B cell (primary cell): ENCODE measurements around the gene GRM8. TPM values are rescaled to one million over a fixed set of nuclear protein-coding genes. Genes with fewer than 3 reads are reported as not detected.

Source experiments
- ATAC-seq: fragments of 200-7000 bp; cut with Tn5 transposase; one replicate; pipeline ENCODE4 v1.10.0; 2021; ENCODE audit warnings: low read depth, mild to moderate bottlenecking, moderate number of reproducible peaks, moderate library complexity
- CTCF ChIA-PET: fragments of 350-600 bp; sonication (Branson Sonifier 250); formaldehyde crosslinking; loops from one replicate; lab custom pipeline; 2021; ENCODE audit warnings: antibody characterized with exemption, inconsistent platforms; lab: Charles Lee
- POLR2A ChIA-PET: fragments of 350-600 bp; sonication (Branson Sonifier 250); formaldehyde crosslinking; loops from one replicate; lab custom pipeline; 2021; ENCODE audit warnings: antibody characterized with exemption; lab: Charles Lee
- DNase-seq: peaks from one replicate; pipeline ENCODE4 v3.0.0; 2013
- H2AFZ ChIP-seq: 2 replicates; pipeline ENCODE4 v1.6.1; 2012; ENCODE audit warnings: mild to moderate bottlenecking, low read depth, low read length; ENCODE audit not compliant: insufficient read depth, poor library complexity, severe bottlenecking
- H3K27ac ChIP-seq, 2 donors: 1 replicate in 1 of 2; 2 replicates in 1 of 2; pipeline ENCODE4 v1.5.1; 2012 to 2013; ENCODE audit warnings: low read length in 2 of 2, mild to moderate bottlenecking in 2 of 2, moderate library complexity in 1 of 2
- H3K27me3 ChIP-seq, 4 experiments: fragments of 200-600 bp in 1 of 4; sonication (generic) in 1 of 4; replicated peaks in 1 of 4; 1 replicate in 2 of 4; 2 replicates in 2 of 4; pipeline versions ENCODE4 v1.6.1 to v1.7.0; 2013 to 2016; ENCODE audit warnings: low read length in 3 of 4, mild to moderate bottlenecking in 2 of 4, mixed read lengths in 1 of 4, moderate library complexity in 1 of 4; ENCODE audit not compliant: insufficient read depth in 4 of 4, control insufficient read depth in 3 of 4; ENCODE audit errors: control extremely low read depth in 1 of 4
- H3K36me3 ChIP-seq, 2 experiments: replicated peaks in 1 of 2; 1 replicate in 1 of 2; 2 replicates in 1 of 2; pipeline versions ENCODE4 v1.6.1 to v1.7.1; 2013; ENCODE audit warnings: low read length in 1 of 2; ENCODE audit not compliant: insufficient read depth in 2 of 2, control insufficient read depth in 1 of 2; ENCODE audit errors: control extremely low read depth in 1 of 2, extremely low read depth in 1 of 2
- H3K4me1 ChIP-seq, 2 donors: fragments of 200-600 bp in 1 of 2; sonication (generic) in 1 of 2; 1 replicate in 1 of 2; 2 replicates in 1 of 2; pipeline versions ENCODE4 v1.5.1 to v1.6.1; 2013 to 2017; ENCODE audit warnings: low read length in 2 of 2; ENCODE audit not compliant: control insufficient read depth in 2 of 2, insufficient read depth in 2 of 2
- H3K4me2 ChIP-seq: replicated peaks from 2 replicates; pipeline ENCODE3; 2012; ENCODE audit warnings: mild to moderate bottlenecking, low read depth, low read length; ENCODE audit not compliant: poor library complexity, severe bottlenecking
- H3K4me3 ChIP-seq, 5 experiments: fragments of 200-600 bp in 1 of 5; sonication (generic) in 1 of 5; 1 replicate in 3 of 5; 2 replicates in 2 of 5; pipeline versions ENCODE4 v1.5.1 to v1.7.0; 2011 to 2016; ENCODE audit warnings: low read length in 4 of 5, mild to moderate bottlenecking in 4 of 5, low read depth in 2 of 5, control low read depth in 1 of 5, moderate library complexity in 1 of 5; ENCODE audit not compliant: insufficient read depth in 1 of 5; ENCODE audit errors: control extremely low read depth in 1 of 5, extremely low read depth in 1 of 5
- H3K79me2 ChIP-seq: fragments of 200-600 bp; sonication (generic); one replicate; pipeline ENCODE4 v1.6.0; 2016; ENCODE audit warnings: low read length; ENCODE audit not compliant: control insufficient read depth, insufficient read depth
- H3K9ac ChIP-seq: fragments of 200-600 bp; sonication (generic); 2 replicates; pipeline ENCODE4 v1.6.1; 2017; ENCODE audit warnings: mild to moderate bottlenecking, low read length, moderate library complexity
- H3K9me3 ChIP-seq, 3 donors: one replicate each; pipeline versions ENCODE4 v1.6.1 to v1.7.1; 2013; ENCODE audit warnings: low read length in 2 of 3; ENCODE audit not compliant: control insufficient read depth in 2 of 3, insufficient read depth in 1 of 3; ENCODE audit errors: control extremely low read depth in 1 of 3
- H4K20me1 ChIP-seq: 2 replicates; pipeline ENCODE4 v1.6.0; 2012; ENCODE audit warnings: mild to moderate bottlenecking, low read length; ENCODE audit not compliant: insufficient read depth, control insufficient read depth, poor library complexity, severe bottlenecking
- H3K27ac Mint-ChIP-seq: one replicate; pipeline ENCODE4 v1.8.0; 2021; ENCODE audit warnings: mixed read lengths
- H3K27me3 Mint-ChIP-seq: one replicate; pipeline ENCODE4 v1.8.0; 2021; ENCODE audit warnings: mixed read lengths
- H3K4me1 Mint-ChIP-seq: one replicate; pipeline ENCODE4 v1.8.0; 2021; ENCODE audit warnings: mixed read lengths
- H3K4me3 Mint-ChIP-seq: one replicate; pipeline ENCODE4 v1.8.0; 2021; ENCODE audit warnings: mixed read lengths
- H3K9me3 Mint-ChIP-seq: one replicate; pipeline ENCODE4 v1.8.0; 2022; ENCODE audit warnings: mixed read lengths; ENCODE audit not compliant: insufficient read depth
- EZH2 ChIP-seq: IDR thresholded peaks from 2 replicates; pipeline ENCODE4 v1.6.1; 2012; ENCODE audit warnings: borderline replicate concordance, low read depth, mild to moderate bottlenecking, moderate library complexity, low read length; ENCODE audit not compliant: insufficient read depth, poor library complexity, severe bottlenecking
- WGBS: methylation state at CpG from one replicate; pipeline ENCODE4 v1.1.5; 2013; ENCODE audit warnings: missing lambda C conversion rate; ENCODE audit not compliant: insufficient coverage; 5-methylcytosine and 5-hydroxymethylcytosine counted together
- intact Hi-C: fragments of 100-400 bp; cut with micrococcal nuclease; formaldehyde crosslinking; loops from one replicate; pipeline ENCODE4 v1.10.0; 2022
- polyA plus RNA-seq: library from polyadenylated mRNA; depleted of rRNA; stranded (reverse); fragments of >200 nt; gene quantifications from 2 replicates; pipeline ENCODE4 v1.2.3, GENCODE V29; 2012
- total RNA-seq, 2 donors: library from RNA; stranded (reverse); fragments of 120-200 nt in 1 of 2; gene quantifications; 1 replicate in 1 of 2; 2 replicates in 1 of 2; pipeline versions ENCODE4 v1.2.3 to v1.2.4, GENCODE V29; 2013 to 2022
- TF ChIP-seq, protein P1 (sequence below): fragments of 200-600 bp; IDR thresholded peaks from one replicate; pipeline ENCODE4 v1.8.0; 2022; ENCODE audit warnings: antibody characterized with exemption, mild to moderate bottlenecking

The GRM8 gene
- total and polyA plus RNA-seq, 2 donors (not counting 1 experiment from before 2014, with no cell fraction given): not detected

DNA sequence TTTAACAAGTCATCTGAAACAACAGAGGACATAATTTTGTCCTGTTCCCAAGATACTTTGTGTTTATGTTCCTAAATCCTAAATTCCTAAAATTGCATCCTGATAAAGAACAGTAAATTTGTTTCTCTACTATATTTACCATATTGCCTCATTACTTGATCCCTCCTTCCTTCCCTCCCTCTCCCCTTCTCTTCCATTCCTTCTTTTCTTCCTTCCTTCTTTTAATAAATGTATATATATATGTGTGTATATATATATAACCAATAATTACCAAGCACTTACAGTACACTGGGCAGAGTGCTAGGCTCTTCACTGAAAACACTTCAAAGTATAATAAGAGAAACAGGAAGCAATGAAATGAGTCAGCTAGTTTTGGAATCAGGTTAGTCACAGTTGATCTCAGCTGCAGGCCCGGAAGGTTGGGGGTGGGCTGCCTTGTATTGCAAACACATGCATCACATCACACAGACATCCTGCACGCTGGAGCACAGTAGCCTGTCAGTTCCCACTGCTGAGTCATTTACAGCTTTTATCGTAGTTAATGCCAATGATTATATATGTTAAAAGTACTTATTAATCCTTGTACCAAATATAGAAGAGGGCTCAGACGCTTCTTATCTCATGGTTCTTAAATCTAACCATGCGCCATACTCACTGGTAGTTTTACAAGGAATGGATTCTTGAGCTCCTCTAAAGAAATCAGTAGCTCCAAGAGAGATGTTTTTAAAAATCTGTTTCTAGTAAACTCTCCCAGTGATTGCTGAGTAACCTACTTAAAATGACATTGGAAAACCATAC, 551.7 kb downstream of the GRM8 start:
- Histone ChIP-seq H2AFZ (no peak overlapping the region), H3K9ac (no peak overlapping the region), H3K9me3 (no peaks in the 10 kb centered on the region), H3K4me1 (peaks cover 0 to 4% of the 10 kb centered on the region in 2 donors), H3K79me2 (no peaks in the 10 kb centered on the region), H3K27ac (no peak overlapping the region), H3K36me3 (no peaks in the 10 kb centered on the region), H3K27me3 (no peaks in the 10 kb centered on the region), H3K4me2 (peak overlapping the region; percentile 8), H3K4me3 (no peak overlapping the region), H4K20me1 (no peaks in the 10 kb centered on the region)
- DNase-seq: peak; percentile 41
- no peak overlapping the region for H3K27ac Mint-ChIP-seq
- peaks cover 2% of the 10 kb centered on the region for H3K9me3 Mint-ChIP-seq
- intact Hi-C loops: no loop called here
- H3K27me3 Mint-ChIP-seq: no peaks in the 10 kb centered on the region
- H3K4me1 Mint-ChIP-seq: peaks cover 16% of the 10 kb centered on the region
- ChIA-PET CTCF (no interaction called here), POLR2A (no interaction called here)
- no CpG with 5 or more reads among the region's 5 CpGs for whole genome bisulfite sequencing
- no peak overlapping the region for H3K4me3 Mint-ChIP-seq
- peak; percentile 69 for ATAC-seq
- no peak for TF ChIP-seq EZH2
- TF ChIP-seq, protein P1, sequence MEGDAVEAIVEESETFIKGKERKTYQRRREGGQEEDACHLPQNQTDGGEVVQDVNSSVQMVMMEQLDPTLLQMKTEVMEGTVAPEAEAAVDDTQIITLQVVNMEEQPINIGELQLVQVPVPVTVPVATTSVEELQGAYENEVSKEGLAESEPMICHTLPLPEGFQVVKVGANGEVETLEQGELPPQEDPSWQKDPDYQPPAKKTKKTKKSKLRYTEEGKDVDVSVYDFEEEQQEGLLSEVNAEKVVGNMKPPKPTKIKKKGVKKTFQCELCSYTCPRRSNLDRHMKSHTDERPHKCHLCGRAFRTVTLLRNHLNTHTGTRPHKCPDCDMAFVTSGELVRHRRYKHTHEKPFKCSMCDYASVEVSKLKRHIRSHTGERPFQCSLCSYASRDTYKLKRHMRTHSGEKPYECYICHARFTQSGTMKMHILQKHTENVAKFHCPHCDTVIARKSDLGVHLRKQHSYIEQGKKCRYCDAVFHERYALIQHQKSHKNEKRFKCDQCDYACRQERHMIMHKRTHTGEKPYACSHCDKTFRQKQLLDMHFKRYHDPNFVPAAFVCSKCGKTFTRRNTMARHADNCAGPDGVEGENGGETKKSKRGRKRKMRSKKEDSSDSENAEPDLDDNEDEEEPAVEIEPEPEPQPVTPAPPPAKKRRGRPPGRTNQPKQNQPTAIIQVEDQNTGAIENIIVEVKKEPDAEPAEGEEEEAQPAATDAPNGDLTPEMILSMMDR: no peak

DNA sequence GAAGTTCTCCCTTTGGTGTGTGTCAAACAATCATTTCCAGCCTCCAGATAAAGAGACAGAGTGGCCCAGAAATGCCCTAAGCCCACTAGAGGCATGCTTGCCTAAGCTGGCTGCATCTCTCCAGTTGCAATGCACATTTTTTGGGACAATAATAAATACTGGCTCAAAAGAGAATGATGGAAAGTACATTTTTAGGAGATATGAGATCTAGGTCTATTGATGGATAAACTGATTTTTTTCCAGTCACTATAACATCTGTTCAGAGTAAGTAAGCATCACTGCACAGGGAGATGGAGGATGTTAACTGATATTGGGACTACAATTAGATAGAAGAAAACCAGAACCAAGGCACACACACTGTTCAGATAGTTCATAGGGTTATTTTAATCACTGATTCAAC, 553.0 kb downstream of the GRM8 start:
- Histone ChIP-seq H3K4me3 (no peak overlapping the region), H3K27me3 (no peaks in the 10 kb centered on the region), H3K79me2 (no peaks in the 10 kb centered on the region), H3K9me3 (no peaks in the 10 kb centered on the region), H3K9ac (no peak overlapping the region), H2AFZ (no peak overlapping the region), H3K27ac (no peak overlapping the region), H3K4me1 (peaks cover 0 to 4% of the 10 kb centered on the region in 2 donors), H4K20me1 (no peaks in the 10 kb centered on the region), H3K4me2 (no peak overlapping the region), H3K36me3 (no peaks in the 10 kb centered on the region)
- POLR2A ChIA-PET: no interaction called here
- no peak for DNase-seq
- CTCF ChIA-PET: no interaction called here
- no peak for TF ChIP-seq EZH2
- TF ChIP-seq, protein P1: no peak
- no peak overlapping the region for H3K27ac Mint-ChIP-seq
- intact Hi-C loops: no loop called here
- H3K9me3 Mint-ChIP-seq: peaks cover 2% of the 10 kb centered on the region
- H3K4me1 Mint-ChIP-seq: peaks cover 20% of the 10 kb centered on the region
- ATAC-seq: no peak
- H3K4me3 Mint-ChIP-seq: no peak overlapping the region
- H3K27me3 Mint-ChIP-seq: no peaks in the 10 kb centered on the region
